Endothelial cell of umbilical vein (primary cell): Measurements from ENCODE around the gene KIF22. TPM values are rescaled to one million over a fixed set of nuclear protein-coding genes. Genes with fewer than 3 reads are reported as not detected.

Experiments
- BruUV-seq: library from RNA; stranded (reverse); fragments of 400-500 nt; replicated peaks from 2 replicates; lab custom pipeline; 2021; lab: Mats Ljungman, UMichigan
- CTCF ChIA-PET: fragments of 300-600, 350-600 bp; sonication (Branson Sonifier 250); formaldehyde crosslinking; loops from one replicate; lab custom pipeline; 2021; ENCODE audit warnings: antibody characterized with exemption, inconsistent platforms; lab: Charles Lee
- POLR2A ChIA-PET: fragments of 300-600, 350-600 bp; sonication (Branson Sonifier 250); formaldehyde crosslinking; loops from one replicate; lab custom pipeline; 2021; ENCODE audit warnings: antibody characterized with exemption, inconsistent platforms; lab: Charles Lee
- DNase-seq: peaks from one replicate; pipeline ENCODE4 v3.0.0-alpha.2; 2011; ENCODE audit warnings: low read depth, low spot score
- FAIRE-seq: peaks from 2 replicates; lab custom pipeline; 2011; peaks lifted over from hg19 to GRCh38; lab: Jason Lieb, UNC
- H2AFZ ChIP-seq: 2 replicates; pipeline ENCODE4 v1.6.0; 2012; ENCODE audit warnings: low read depth, low read length, control low read depth, inconsistent platforms
- H3K27ac ChIP-seq: 2 replicates; pipeline ENCODE4 v1.5.1; 2011; ENCODE audit warnings: low read depth, mild to moderate bottlenecking, control low read depth, low read length, moderate library complexity; ENCODE audit not compliant: insufficient read depth
- H3K27me3 ChIP-seq, 2 experiments: 2 replicates each; pipeline versions ENCODE4 v1.6.0 to v1.6.1; 2011; ENCODE audit warnings: low read length in 2 of 2, mixed read lengths in 1 of 2; ENCODE audit not compliant: control insufficient read depth in 2 of 2, insufficient read depth in 2 of 2
- H3K36me3 ChIP-seq, 2 experiments: 2 replicates in 1 of 2; 3 replicates in 1 of 2; pipeline ENCODE4 v1.5.1; 2011; ENCODE audit warnings: low read length in 2 of 2, mild to moderate bottlenecking in 1 of 2, moderate library complexity in 1 of 2; ENCODE audit not compliant: control insufficient read depth in 2 of 2, insufficient read depth in 2 of 2; ENCODE audit errors: extremely low read depth in 1 of 2
- H3K4me1 ChIP-seq: 3 replicates; pipeline ENCODE4 v1.5.1; 2011; ENCODE audit warnings: mild to moderate bottlenecking, low read length; ENCODE audit not compliant: control insufficient read depth, insufficient read depth; ENCODE audit errors: extremely low read depth
- H3K4me2 ChIP-seq: 2 replicates; pipeline ENCODE4 v1.6.1; 2011; ENCODE audit warnings: low read length, control low read depth, mixed read lengths; ENCODE audit not compliant: insufficient read depth
- H3K4me3 ChIP-seq, 3 experiments: fragments of 200-600 bp in 1 of 3; sonication (generic), shearing (Covaris generic) in 1 of 3; replicated peaks in 1 of 3; 2 replicates each; pipeline ENCODE4 v1.5.1; 2011 to 2016; ENCODE audit warnings: control low read depth in 3 of 3, low read length in 3 of 3, mild to moderate bottlenecking in 2 of 3, inconsistent platforms in 1 of 3, low read depth in 1 of 3, moderate library complexity in 1 of 3; ENCODE audit not compliant: insufficient read depth in 1 of 3
- H3K79me2 ChIP-seq: 2 replicates; pipeline ENCODE4 v1.6.0; 2012; ENCODE audit warnings: low read length, inconsistent platforms; ENCODE audit not compliant: control insufficient read depth, insufficient read depth
- H3K9ac ChIP-seq: replicated peaks from 2 replicates; pipeline ENCODE3; 2011; ENCODE audit warnings: low read length, control low read depth; ENCODE audit not compliant: insufficient read depth; ENCODE audit errors: extremely low read depth
- H3K9me1 ChIP-seq: replicated peaks from 3 replicates; pipeline ENCODE4 v1.6.0; 2011; ENCODE audit warnings: mild to moderate bottlenecking, low read length; ENCODE audit not compliant: control insufficient read depth, insufficient read depth; ENCODE audit errors: extremely low read depth
- H3K9me3 ChIP-seq: replicated peaks from 2 replicates; pipeline ENCODE4 v1.5.1; 2012; ENCODE audit warnings: low read length, inconsistent platforms; ENCODE audit not compliant: control insufficient read depth, insufficient read depth
- H4K20me1 ChIP-seq: replicated peaks from 2 replicates; pipeline ENCODE3; 2011; ENCODE audit warnings: mild to moderate bottlenecking, low read length; ENCODE audit not compliant: control insufficient read depth, insufficient read depth; ENCODE audit errors: extremely low read depth
- CTCF ChIP-seq, 2 donors: IDR thresholded peaks; 1 replicate in 1 of 2; 2 replicates in 1 of 2; pipeline ENCODE4 v1.5.1; 2011; ENCODE audit warnings: low read length in 2 of 2, mild to moderate bottlenecking in 2 of 2, moderate library complexity in 2 of 2, control low read depth in 1 of 2, inconsistent platforms in 1 of 2, low read depth in 1 of 2; ENCODE audit not compliant: insufficient read depth in 1 of 2; ENCODE audit errors: extremely low read depth in 1 of 2
- EZH2 ChIP-seq: IDR thresholded peaks from 2 replicates; pipeline ENCODE4 v1.6.1; 2012; ENCODE audit warnings: borderline replicate concordance, low read depth, mild to moderate bottlenecking, moderate library complexity, low read length, inconsistent platforms; ENCODE audit not compliant: severe bottlenecking
- JUN ChIP-seq: IDR thresholded peaks from 2 replicates; pipeline ENCODE4 v1.6.1; 2011; ENCODE audit warnings: borderline replicate concordance, low read depth; ENCODE audit not compliant: insufficient read length, insufficient read depth
- MYC ChIP-seq: IDR thresholded peaks from one replicate; pipeline ENCODE4 v1.6.1; 2011; ENCODE audit warnings: mild to moderate bottlenecking, low read depth, low read length
- POLR2A ChIP-seq: IDR thresholded peaks from 2 replicates; pipeline ENCODE4 v1.6.1; 2012; ENCODE audit warnings: low read depth, mild to moderate bottlenecking, control low read depth, low read length
- dilution Hi-C: fragments of 300-500 bp; cut with MboI; formaldehyde crosslinking; loops from one replicate; pipeline ENCODE4 v1.15.0; 2019; ENCODE audit warnings: low sequenced_read_pairs; ENCODE audit not compliant: extremely low pct_ligation_motif_present
- intact Hi-C: fragments of 100-400 bp; cut with micrococcal nuclease; formaldehyde crosslinking; loops from one replicate; pipeline ENCODE4 v1.10.0; 2022
- polyA plus RNA-seq, 4 experiments: library from polyadenylated mRNA; depleted of rRNA in 3 of 4; stranded (reverse) in 3 of 4; unstranded in 1 of 4; fragments of >200 nt; gene quantifications; 2 replicates each; pipeline versions ENCODE4 v1.2.1 to v1.2.3, GENCODE V29; 2011 to 2012; ENCODE audit warnings: missing spikeins in 1 of 4
- total RNA-seq: library from RNA; stranded (reverse); gene quantifications from 2 replicates; pipeline ENCODE4 v1.2.3, GENCODE V29; 2021

The KIF22 gene
- total and polyA plus RNA-seq, 2 donors (not counting 3 experiments of a cell fraction or from before 2014, with no cell fraction given) = 67.3 to 90.0 TPM

DNA sequence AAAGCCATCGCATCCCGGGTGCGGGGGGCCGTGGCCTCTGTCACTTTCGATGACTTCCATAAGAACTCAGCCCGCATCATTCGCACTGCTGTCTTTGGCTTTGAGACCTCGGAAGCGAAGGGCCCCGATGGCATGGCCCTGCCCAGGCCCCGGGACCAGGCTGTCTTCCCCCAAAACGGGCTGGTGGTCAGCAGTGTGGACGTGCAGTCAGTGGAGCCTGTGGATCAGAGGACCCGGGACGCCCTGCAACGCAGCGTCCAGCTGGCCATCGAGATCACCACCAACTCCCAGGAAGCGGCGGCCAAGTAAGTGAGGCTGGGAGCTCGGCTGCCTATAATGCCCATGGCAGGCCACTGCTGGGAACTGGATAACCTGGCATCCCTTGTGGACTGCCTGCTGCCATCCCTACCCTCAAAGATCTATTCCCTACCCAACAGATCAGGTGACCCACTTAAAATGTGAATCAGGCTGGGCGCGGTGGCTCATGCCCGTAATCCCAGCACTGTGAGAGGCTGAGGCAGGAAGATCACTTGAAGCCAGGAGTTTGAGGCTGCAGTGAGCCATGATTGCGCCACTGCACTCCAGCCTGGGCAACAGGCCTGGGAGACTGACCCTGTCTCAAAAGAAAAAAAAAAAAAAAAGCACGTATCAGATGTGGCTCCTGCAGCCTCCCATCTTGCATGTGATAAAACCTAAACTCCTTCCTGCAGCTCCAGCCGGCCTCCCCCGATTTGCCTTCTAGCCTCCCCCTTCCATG lies 54.2 kb downstream of the KIF22 start:
- Histone ChIP-seq H3K79me2 (no peaks in the 10 kb centered on the region), H3K4me3 (no peak overlapping the region), H2AFZ (no peak overlapping the region), H3K9me3 (no peaks in the 10 kb centered on the region), H3K4me1 (no peaks in the 10 kb centered on the region), H3K27ac (no peak overlapping the region), H3K36me3 (peaks cover 0 to 21% of the 10 kb centered on the region in 2 experiments), H3K9ac (no peak overlapping the region), H3K27me3 (no peaks in the 10 kb centered on the region), H3K4me2 (no peak overlapping the region), H3K9me1 (no peaks in the 10 kb centered on the region), H4K20me1 (no peaks in the 10 kb centered on the region)
- TF ChIP-seq EZH2 (no peak), MYC (no peak), JUN (no peak)
- BruUV-seq = no TSS peak
- dilution Hi-C loops = no loop called here
- ChIA-PET CTCF (interaction anchor here (0.9 to 1.5 kb wide), 2 partner anchors 37 to 76 kb away, joined by 3 to 4 read pairs; no protein-coding TSS in a partner anchor), POLR2A (no interaction called here)
- no peak for DNase-seq
- FAIRE-seq = no peak
- intact Hi-C loops = no loop called here

DNA sequence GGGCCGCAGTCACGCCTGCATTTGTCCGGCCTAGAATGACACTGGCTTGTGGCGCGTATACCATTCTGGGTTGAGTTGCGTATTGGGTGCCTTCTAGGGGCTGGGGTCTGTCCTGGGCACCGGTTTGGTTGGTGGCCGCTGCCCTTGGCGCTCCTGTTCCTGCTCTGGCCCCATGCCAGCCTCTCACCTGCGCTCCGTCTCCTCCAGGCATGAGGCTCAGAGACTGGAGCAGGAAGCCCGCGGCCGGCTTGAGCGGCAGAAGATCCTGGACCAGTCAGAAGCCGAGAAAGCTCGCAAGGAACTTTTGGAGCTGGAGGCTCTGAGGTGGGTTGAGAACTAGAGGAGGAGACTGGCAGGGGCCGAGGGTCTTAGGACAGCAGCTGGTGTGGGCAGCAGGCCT lies 55.1 kb downstream of the KIF22 start:
- no peak for FAIRE-seq
- Histone ChIP-seq H4K20me1 (no peaks in the 10 kb centered on the region), H3K4me2 (no peak overlapping the region), H3K79me2 (no peaks in the 10 kb centered on the region), H3K27me3 (no peaks in the 10 kb centered on the region), H3K9ac (no peak overlapping the region), H3K4me1 (no peaks in the 10 kb centered on the region), H3K27ac (no peak overlapping the region), H3K9me3 (no peaks in the 10 kb centered on the region), H2AFZ (no peak overlapping the region), H3K9me1 (no peaks in the 10 kb centered on the region), H3K4me3 (no peak overlapping the region), H3K36me3 (peaks cover 0 to 15% of the 10 kb centered on the region in 2 experiments)
- intact Hi-C loops = no loop called here
- no TSS peak for BruUV-seq
- TF ChIP-seq CTCF (IDR thresholded peaks at IDR 0.05; ENCODE audit: extremely low read depth in 1 of 2, insufficient read depth in 1 of 2, low read depth in 1 of 2, low read length in 2 of 2) (no peak), JUN (no peak), MYC (no peak), POLR2A (no peak)
- ChIA-PET CTCF (interaction anchor here (1.5 to 5.2 kb wide), 2 partner anchors 27 to 38 kb away, joined by 4 to 140 read pairs; partner anchors contain the start of genes MVP and PAGR1), POLR2A (no interaction called here)
- DNase-seq = no peak
- dilution Hi-C loops = no loop called here
